ENCODE results near the gene EBF3. TPM values are rescaled to one million over a fixed set of nuclear protein-coding genes. Genes with fewer than 3 reads are reported as not detected.

EBF3 gene
- total and polyA plus RNA-seq, 2 experiments from 2014 or later = 0.27 to 0.49 TPM

GRCh38 chr10:129809841-129810240 lies 154.2 kb downstream of the EBF3 start:
- H3K27ac ChIP-seq (ENCODE audit: low read depth) = no peak overlapping the region
- no peak for DNase-seq (ENCODE audit: low spot score)
- TF ChIP-seq EZH2phosphoT487 (IDR thresholded peaks at IDR 0.05; ENCODE audit: unreplicated experiment) = no peak
- TF ChIP-seq, protein P1, sequence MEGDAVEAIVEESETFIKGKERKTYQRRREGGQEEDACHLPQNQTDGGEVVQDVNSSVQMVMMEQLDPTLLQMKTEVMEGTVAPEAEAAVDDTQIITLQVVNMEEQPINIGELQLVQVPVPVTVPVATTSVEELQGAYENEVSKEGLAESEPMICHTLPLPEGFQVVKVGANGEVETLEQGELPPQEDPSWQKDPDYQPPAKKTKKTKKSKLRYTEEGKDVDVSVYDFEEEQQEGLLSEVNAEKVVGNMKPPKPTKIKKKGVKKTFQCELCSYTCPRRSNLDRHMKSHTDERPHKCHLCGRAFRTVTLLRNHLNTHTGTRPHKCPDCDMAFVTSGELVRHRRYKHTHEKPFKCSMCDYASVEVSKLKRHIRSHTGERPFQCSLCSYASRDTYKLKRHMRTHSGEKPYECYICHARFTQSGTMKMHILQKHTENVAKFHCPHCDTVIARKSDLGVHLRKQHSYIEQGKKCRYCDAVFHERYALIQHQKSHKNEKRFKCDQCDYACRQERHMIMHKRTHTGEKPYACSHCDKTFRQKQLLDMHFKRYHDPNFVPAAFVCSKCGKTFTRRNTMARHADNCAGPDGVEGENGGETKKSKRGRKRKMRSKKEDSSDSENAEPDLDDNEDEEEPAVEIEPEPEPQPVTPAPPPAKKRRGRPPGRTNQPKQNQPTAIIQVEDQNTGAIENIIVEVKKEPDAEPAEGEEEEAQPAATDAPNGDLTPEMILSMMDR (conservative IDR thresholded peaks at IDR 0.05; ENCODE audit: low read depth in 2 of 2) = no peak
- H4K20me1 ChIP-seq (replicated peaks; ENCODE audit: insufficient read depth) = no peaks in the 10 kb centered on the region
- no peaks in the 10 kb centered on the region for H3K36me3 ChIP-seq (ENCODE audit: insufficient read depth)
- no peak overlapping the region for H3K4me3 ChIP-seq
- H3K27me3 ChIP-seq (ENCODE audit: insufficient read depth) = no peaks in the 10 kb centered on the region
- ATAC-seq = no peak
- no peak overlapping the region for H3K4me2 ChIP-seq
- no peak overlapping the region for H3K27ac Mint-ChIP-seq
- no peaks in the 10 kb centered on the region for H3K4me1 Mint-ChIP-seq
- H3K9me2 ChIP-seq (ENCODE audit: insufficient read depth) = no peaks in the 10 kb centered on the region; the same call in 1 of the 2 replicates
- no peaks in the 10 kb centered on the region for H3F3A ChIP-seq (replicated peaks; ENCODE audit: low read depth)
- H3K36me3 Mint-ChIP-seq (ENCODE audit: low read depth) = peaks cover 5% of the 10 kb centered on the region; the same call in 2 of the 3 replicates
- no peaks in the 10 kb centered on the region for H3K4me1 ChIP-seq (ENCODE audit: insufficient read depth)
- no peak overlapping the region for H2AFZ ChIP-seq
- no peak overlapping the region for H3K4me3 Mint-ChIP-seq
- peaks cover 22% of the 10 kb centered on the region for H3K9me3 Mint-ChIP-seq
- peaks cover 3% of the 10 kb centered on the region for H3K27me3 Mint-ChIP-seq (ENCODE audit: insufficient read depth, low read depth, poor library complexity)
- H3K79me2 ChIP-seq (replicated peaks; ENCODE audit: insufficient read depth) = no peaks in the 10 kb centered on the region

GRCh38 chr10:129809431-129809830 lies 154.6 kb downstream of the EBF3 start:
- no peak overlapping the region for H3K27ac ChIP-seq (ENCODE audit: low read depth)
- no peaks in the 10 kb centered on the region for H3K36me3 ChIP-seq (ENCODE audit: insufficient read depth)
- peaks cover 24% of the 10 kb centered on the region for H3K9me3 Mint-ChIP-seq
- H3K9me2 ChIP-seq (ENCODE audit: insufficient read depth) = no peaks in the 10 kb centered on the region; the same call in 1 of the 2 replicates
- H3K4me1 ChIP-seq (ENCODE audit: insufficient read depth) = no peaks in the 10 kb centered on the region
- H3K36me3 Mint-ChIP-seq (ENCODE audit: low read depth) = peaks cover 5% of the 10 kb centered on the region; the same call in 1 of the 3 replicates
- no peak overlapping the region for H3K27ac Mint-ChIP-seq
- H3K4me2 ChIP-seq = no peak overlapping the region
- no peaks in the 10 kb centered on the region for H3K27me3 ChIP-seq (ENCODE audit: insufficient read depth)
- no peaks in the 10 kb centered on the region for H3K79me2 ChIP-seq (replicated peaks; ENCODE audit: insufficient read depth)
- no peaks in the 10 kb centered on the region for H3K4me1 Mint-ChIP-seq
- ATAC-seq (no peak), DNase-seq (ENCODE audit: low spot score) (no peak)
- H3F3A ChIP-seq (replicated peaks; ENCODE audit: low read depth) = no peaks in the 10 kb centered on the region
- H4K20me1 ChIP-seq (replicated peaks; ENCODE audit: insufficient read depth) = no peaks in the 10 kb centered on the region
- H3K4me3 Mint-ChIP-seq = no peak overlapping the region
- H2AFZ ChIP-seq = no peak overlapping the region
- H3K4me3 ChIP-seq = no peak overlapping the region
- H3K27me3 Mint-ChIP-seq (ENCODE audit: insufficient read depth, low read depth, poor library complexity) = peaks cover 3% of the 10 kb centered on the region
- TF ChIP-seq NANOG (IDR thresholded peaks at IDR 0.05; ENCODE audit: borderline replicate concordance) (no peak), POLR2AphosphoS5 (IDR thresholded peaks at IDR 0.05; ENCODE audit: low read depth) (no peak), ZNF114 (CRISPR knock-in tag; IDR thresholded peaks at IDR 0.05) (no peak), REST (IDR thresholded peaks at IDR 0.05; ENCODE audit: unreplicated experiment) (no peak), ETS1 (IDR thresholded peaks at IDR 0.05) (no peak), ZNF331 (CRISPR knock-in tag; IDR thresholded peaks at IDR 0.05; ENCODE audit: low read depth) (no peak), CREB1 (CRISPR knock-in tag; IDR thresholded peaks at IDR 0.05; ENCODE audit: low read depth) (no peak), EZH2 (IDR thresholded peaks at IDR 0.05; ENCODE audit: low read depth, unreplicated experiment) (no peak), EZH2phosphoT487 (IDR thresholded peaks at IDR 0.05; ENCODE audit: unreplicated experiment) (no peak)
